GM12891 (cell line): ENCODE measurements around the gene LACRT.

Experiments used
- POLR2A ChIP-seq: IDR thresholded peaks from 2 replicates; pipeline ENCODE4 v1.6.1; 2011; ENCODE audit warnings: low read depth, low read length, control low read depth
- POLR2AphosphoS5 ChIP-seq: IDR thresholded peaks from 2 replicates; pipeline ENCODE4 v1.6.1; 2011; ENCODE audit warnings: low read depth, low read length, control low read depth
- SPI1 ChIP-seq: IDR thresholded peaks from 2 replicates; pipeline ENCODE4 v1.6.1; 2011; ENCODE audit warnings: low read depth, low read length, control low read depth

DNA sequence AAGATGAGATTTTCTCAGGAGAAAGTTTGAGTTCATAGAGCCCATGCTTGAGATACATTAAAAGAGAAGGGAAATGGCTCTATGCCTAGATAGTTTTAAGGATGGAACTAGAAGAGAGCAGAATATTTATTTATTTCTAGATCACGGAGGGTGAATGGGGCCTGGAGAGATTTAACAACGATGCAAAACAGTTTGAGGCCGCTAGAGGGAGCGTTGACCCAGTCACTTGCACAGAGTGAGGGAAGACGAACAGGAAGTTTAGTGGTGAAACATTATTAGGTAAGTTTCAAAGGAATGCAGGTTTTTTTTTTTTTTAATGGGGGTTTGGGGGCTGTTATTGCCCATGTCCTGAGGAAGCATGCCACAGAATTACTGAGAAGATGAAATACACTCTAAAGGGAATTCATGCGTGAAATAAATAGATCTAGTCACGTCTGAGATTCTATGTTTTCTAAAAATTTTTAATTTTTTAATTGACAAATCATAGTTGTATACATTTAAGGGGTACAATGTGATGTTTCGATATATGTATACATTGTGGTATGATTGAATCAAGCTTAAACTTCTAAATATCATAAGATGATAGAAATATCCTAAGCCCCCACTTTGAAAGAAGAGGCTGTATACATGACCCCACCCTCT is 31.4 kb downstream of the LACRT start:
- no peak for TF ChIP-seq POLR2AphosphoS5
- no peak for TF ChIP-seq SPI1
- TF ChIP-seq POLR2A: no peak
